H9 (cell line): ENCODE data around the gene SPHK1. TPM values are rescaled to one million over a fixed set of nuclear protein-coding genes. Genes with fewer than 3 reads are reported as not detected.

Experiments
- DNase-seq: peaks from one replicate; pipeline ENCODE4 v3.0.0-alpha.2; 2017
- H2AFZ ChIP-seq: one replicate; pipeline ENCODE4 v1.6.1; 2013; ENCODE audit warnings: mild to moderate bottlenecking, low read length, control low read depth, moderate library complexity
- H2AK5ac ChIP-seq: 2 replicates; pipeline ENCODE4 v1.6.1; 2013; ENCODE audit warnings: low read length, control low read depth, mixed read lengths; ENCODE audit not compliant: insufficient read length
- H2BK120ac ChIP-seq: one replicate; pipeline ENCODE4 v1.6.1; 2013; ENCODE audit warnings: low read depth, mild to moderate bottlenecking, low read length, control low read depth, inconsistent platforms; ENCODE audit not compliant: poor library complexity, severe bottlenecking
- H2BK12ac ChIP-seq: 2 replicates; pipeline ENCODE4 v1.6.1; 2013; ENCODE audit warnings: low read length, control low read depth, mixed read lengths, low read depth; ENCODE audit not compliant: insufficient read length
- H2BK15ac ChIP-seq: 2 replicates; pipeline ENCODE4 v1.6.1; 2013; ENCODE audit warnings: low read depth, low read length, control low read depth
- H2BK20ac ChIP-seq: one replicate; pipeline ENCODE4 v1.6.1; 2013; ENCODE audit warnings: low read depth, mild to moderate bottlenecking, low read length, control low read depth, inconsistent platforms; ENCODE audit not compliant: poor library complexity, severe bottlenecking
- H2BK5ac ChIP-seq: 2 replicates; pipeline ENCODE4 v1.6.1; 2013; ENCODE audit warnings: low read length, control low read depth, mixed read lengths; ENCODE audit not compliant: insufficient read length
- H3K14ac ChIP-seq: 2 replicates; pipeline ENCODE4 v1.6.1; 2013; ENCODE audit warnings: low read length, control low read depth; ENCODE audit not compliant: insufficient read depth
- H3K18ac ChIP-seq: 2 replicates; pipeline ENCODE4 v1.6.1; 2013; ENCODE audit warnings: low read depth, mild to moderate bottlenecking, mixed read lengths, low read length, control low read depth; ENCODE audit not compliant: insufficient read length
- H3K23ac ChIP-seq: 2 replicates; pipeline ENCODE4 v1.6.1; 2013; ENCODE audit warnings: low read length, control low read depth, mixed read lengths, low read depth; ENCODE audit not compliant: insufficient read length
- H3K23me2 ChIP-seq: 2 replicates; pipeline ENCODE4 v1.6.1; 2013; ENCODE audit warnings: low read depth, mild to moderate bottlenecking, mixed read lengths, low read length, control low read depth; ENCODE audit not compliant: insufficient read length, poor library complexity, severe bottlenecking
- H3K27ac ChIP-seq: 2 replicates; pipeline ENCODE4 v1.5.1; 2013; ENCODE audit warnings: low read length, control low read depth, mixed read lengths, low read depth; ENCODE audit not compliant: insufficient read length
- H3K27me3 ChIP-seq: 2 replicates; pipeline ENCODE4 v1.6.1; 2013; ENCODE audit warnings: low read length, control low read depth, inconsistent platforms; ENCODE audit not compliant: insufficient read depth
- H3K4ac ChIP-seq: 2 replicates; pipeline ENCODE4 v1.6.1; 2013; ENCODE audit warnings: low read depth, mild to moderate bottlenecking, control low read depth, inconsistent platforms, low read length, moderate library complexity
- H3K4me1 ChIP-seq: 2 replicates; pipeline ENCODE4 v1.6.1; 2013; ENCODE audit warnings: low read length, control low read depth, inconsistent platforms; ENCODE audit not compliant: insufficient read depth
- H3K4me2 ChIP-seq: 2 replicates; pipeline ENCODE4 v1.6.1; 2013; ENCODE audit warnings: low read length, control low read depth, mixed read lengths; ENCODE audit not compliant: insufficient read length, insufficient read depth
- H3K56ac ChIP-seq: 2 replicates; pipeline ENCODE4 v1.6.1; 2013; ENCODE audit warnings: low read depth, mild to moderate bottlenecking, mixed read lengths, low read length, control low read depth; ENCODE audit not compliant: insufficient read length
- H3K79me1 ChIP-seq: 2 replicates; pipeline ENCODE4 v1.6.1; 2013; ENCODE audit warnings: low read depth, mild to moderate bottlenecking, moderate library complexity, low read length, control low read depth, inconsistent platforms; ENCODE audit not compliant: insufficient read depth, poor library complexity, severe bottlenecking
- H3K79me2 ChIP-seq: 2 replicates; pipeline ENCODE4 v1.6.1; 2013; ENCODE audit warnings: low read length, control low read depth, inconsistent platforms; ENCODE audit not compliant: insufficient read depth
- H3K9ac ChIP-seq: 2 replicates; pipeline ENCODE4 v1.6.1; 2013; ENCODE audit warnings: low read length, control low read depth, mixed read lengths; ENCODE audit not compliant: insufficient read length; ENCODE audit errors: extremely low read depth
- H3K9me3 ChIP-seq: one replicate; pipeline ENCODE4 v1.6.1; 2013; ENCODE audit warnings: low read depth, low read length, inconsistent platforms; ENCODE audit not compliant: control insufficient read depth
- H3T11ph ChIP-seq: one replicate; pipeline ENCODE4 v1.6.1; 2013; ENCODE audit warnings: mild to moderate bottlenecking, low read length, control low read depth, inconsistent platforms
- H4K20me1 ChIP-seq: one replicate; pipeline ENCODE4 v1.6.1; 2013; ENCODE audit not compliant: control insufficient read depth, insufficient read length, insufficient read depth
- H4K5ac ChIP-seq: 2 replicates; pipeline ENCODE4 v1.6.1; 2013; ENCODE audit warnings: low read depth, mild to moderate bottlenecking, mixed read lengths, low read length, control low read depth; ENCODE audit not compliant: insufficient read length
- H4K8ac ChIP-seq: replicated peaks from 2 replicates; pipeline ENCODE4 v1.6.1; 2013; ENCODE audit warnings: low read length, control low read depth, mixed read lengths, low read depth; ENCODE audit not compliant: insufficient read length
- H4K91ac ChIP-seq: 2 replicates; pipeline ENCODE4 v1.6.1; 2013; ENCODE audit warnings: low read depth, mild to moderate bottlenecking, moderate library complexity, mixed read lengths, low read length, control low read depth; ENCODE audit not compliant: insufficient read length
- H3K27ac Mint-ChIP-seq, 3 experiments: 2 replicates in 2 of 3; 3 replicates in 1 of 3; pipeline ENCODE4 v1.8.0; 2020 to 2021; ENCODE audit warnings: mixed read lengths in 3 of 3, mild to moderate bottlenecking in 1 of 3, moderate library complexity in 1 of 3
- H3K27me3 Mint-ChIP-seq: 2 replicates; pipeline ENCODE4 v1.8.0; 2021; ENCODE audit warnings: low read depth, mild to moderate bottlenecking, moderate library complexity, mixed read lengths
- H3K36me3 Mint-ChIP-seq, 3 experiments: 2 replicates in 2 of 3; 3 replicates in 1 of 3; pipeline ENCODE4 v1.8.0; 2020 to 2021; ENCODE audit warnings: low read depth in 3 of 3, mixed read lengths in 3 of 3; ENCODE audit not compliant: insufficient read depth in 1 of 3
- H3K4me1 Mint-ChIP-seq, 2 experiments: 2 replicates each; pipeline ENCODE4 v1.8.0; 2020; ENCODE audit warnings: mixed read lengths in 2 of 2
- H3K4me3 Mint-ChIP-seq, 2 experiments: 2 replicates in 1 of 2; 3 replicates in 1 of 2; pipeline ENCODE4 v1.8.0; 2020 to 2021; ENCODE audit warnings: mild to moderate bottlenecking in 2 of 2, mixed read lengths in 2 of 2, moderate library complexity in 1 of 2
- H3K9me3 Mint-ChIP-seq, 2 experiments: 2 replicates in 1 of 2; 3 replicates in 1 of 2; pipeline ENCODE4 v1.8.0; 2020; ENCODE audit warnings: mild to moderate bottlenecking in 2 of 2, mixed read lengths in 2 of 2, moderate library complexity in 1 of 2
- CTCF ChIP-seq: fragments of 200-600 bp; sonication (generic); conservative IDR thresholded peaks from 3 replicates; pipeline ENCODE4 v1.8.0; 2021; ENCODE audit warnings: antibody characterized with exemption, mild to moderate bottlenecking
- WGBS: extraction: QIAGEN DNeasy Blood & Tissue Kit; methylation state at CpG from one replicate; pipeline ENCODE4 v1.1.7; 2013; ENCODE audit warnings: missing lambda C conversion rate, low lambda C conversion rate, mixed read lengths; ENCODE audit not compliant: insufficient read length; ENCODE audit errors: extremely low coverage; 5-methylcytosine and 5-hydroxymethylcytosine counted together
- long read RNA-seq: library from polyadenylated mRNA; unstranded; transcript quantifications from one replicate; pipeline ENCODE4 v2.0.0, GENCODE V29; 2020
- total RNA-seq: library from RNA; stranded (reverse); gene quantifications from 2 replicates; pipeline ENCODE4 v1.2.1, GENCODE V29; 2021

The SPHK1 gene
- total RNA-seq: 1.4 and 1.8 TPM in 2 replicates
- long read RNA-seq, partial matches to known transcripts: 5 of 9 reads
- long read RNA-seq, other reads (novel, unspliced or antisense): 4 of 9 reads

GRCh38 chr17:76384222-76384986, at the start of gene SPHK1:
SPHK1 (plus strand) TSS chr17:76384609; CDS start chr17:76385645, 1,036 bp downstream.
- no peak within 1 kb of the TSS for H4K91ac ChIP-seq
- H3K79me1 ChIP-seq: no peaks in the 10 kb centered on the region
- peak within 1 kb of the TSS; percentile 79 for H3K4me2 ChIP-seq
- no peak for TF ChIP-seq CTCF
- no peak within 1 kb of the TSS for H3K14ac ChIP-seq
- H2BK20ac ChIP-seq: no peak within 1 kb of the TSS
- Mint-ChIP-seq H3K27ac (no peak within 1 kb of the TSS; a peak in 1 of 7 replicates), H3K9me3 (no peaks in the 10 kb centered on the region), H3K4me3 (peak within 1 kb of the TSS; percentile 81 to 83), H3K4me1 (peaks cover 21 to 34% of the 10 kb centered on the region in 2 experiments), H3K36me3 (peaks cover 0 to 11% (median 2%) of the 10 kb centered on the region in 3 experiments; a peak in 3 of 7 replicates), H3K27me3 (peaks cover 63% of the 10 kb centered on the region)
- H2BK5ac ChIP-seq: no peak within 1 kb of the TSS
- no peaks in the 10 kb centered on the region for H3K79me2 ChIP-seq
- H4K8ac ChIP-seq: no peak within 1 kb of the TSS
- no peaks in the 10 kb centered on the region for H4K20me1 ChIP-seq
- no peak within 1 kb of the TSS for H2BK12ac ChIP-seq
- no peak within 1 kb of the TSS for H3K23ac ChIP-seq
- peaks cover 4% of the 10 kb centered on the region; the same call in 1 of the 2 replicates for H3K4me1 ChIP-seq
- no peak within 1 kb of the TSS for H3T11ph ChIP-seq
- H3K27ac ChIP-seq: no peak within 1 kb of the TSS
- H3K9me3 ChIP-seq: no peaks in the 10 kb centered on the region
- no peak within 1 kb of the TSS for H4K5ac ChIP-seq
- H2BK120ac ChIP-seq: no peak within 1 kb of the TSS
- peaks cover 16% of the 10 kb centered on the region; the same call in 1 of the 2 replicates for H3K27me3 ChIP-seq
- peak; percentile 75 for DNase-seq
- H3K56ac ChIP-seq: no peak within 1 kb of the TSS
- no peak within 1 kb of the TSS for H3K4ac ChIP-seq
- H2AFZ ChIP-seq: no peak within 1 kb of the TSS
- peaks cover 17% of the 10 kb centered on the region for H3K23me2 ChIP-seq
- H2BK15ac ChIP-seq: no peak within 1 kb of the TSS
- no peak within 1 kb of the TSS for H3K9ac ChIP-seq
- no peak within 1 kb of the TSS for H2AK5ac ChIP-seq
- no peak within 1 kb of the TSS for H3K18ac ChIP-seq
- no CpG with 5 or more reads among the region's 118 CpGs for WGBS
